ENCODE measurements around the gene PES1.
"Not testable (repeated sequence)": the region's sequence is repeated elsewhere in the genome, so short reads cannot be mapped to it uniquely, and the experiment has no call there.

The PES1 gene

GRCh38 chr22:30552719-30553118 lies 39.0 kb downstream of the PES1 start:
- DNase-seq (ENCODE audit: low spot score), result no peak

- DNase-seq (ENCODE audit: low spot score), result not testable (repeated sequence)
These were observed 39.9 kb downstream of the PES1 start for GRCh38 chr22:30551813-30552212.

GRCh38 chr22:30547188-30547587 lies 44.5 kb downstream of the PES1 start:
- DNase-seq (ENCODE audit: low spot score), result no peak

- no peak for DNase-seq (ENCODE audit: low spot score)
These were observed 45.1 kb downstream of the PES1 start, which contains the start of gene SEC14L6 for GRCh38 chr22:30546616-30547015. Gene SEC14L6, minus strand, starts transcription at chr22:30546741. Its CDS starts 59 bp downstream, at chr22:30546682.

- DNase-seq (ENCODE audit: low spot score), result no peak
These were observed 48.9 kb downstream of the PES1 start for GRCh38 chr22:30542811-30543188.

GRCh38 chr22:30541961-30542810 lies 49.5 kb downstream of the PES1 start:
- no peak for DNase-seq (ENCODE audit: low spot score)

GRCh38 chr22:30541511-30541910 lies 50.2 kb downstream of the PES1 start:
- not testable (repeated sequence) for DNase-seq (ENCODE audit: low spot score)

- DNase-seq (ENCODE audit: low spot score), result no peak
These were observed 52.3 kb downstream of the PES1 start for GRCh38 chr22:30539368-30539767.

GRCh38 chr22:30538280-30538679 lies 53.4 kb downstream of the PES1 start:
- no peak for DNase-seq (ENCODE audit: low spot score)

GRCh38 chr22:30537083-30537731 lies 54.5 kb downstream of the PES1 start:
- no peak for DNase-seq (ENCODE audit: low spot score)

GRCh38 chr22:30535182-30535581 lies 56.5 kb downstream of the PES1 start:
- DNase-seq (ENCODE audit: low spot score), result no peak

- no peak for DNase-seq (ENCODE audit: low spot score)
These were observed 59.8 kb downstream of the PES1 start for GRCh38 chr22:30531651-30532608.

GRCh38 chr22:30526656-30527055 lies 65.1 kb downstream of the PES1 start:
- DNase-seq (ENCODE audit: low spot score), result no peak

Data from activated CD4-positive, alpha-beta T cell treated with anti-CD3 and anti-CD28 coated beads, Interleukin-2, Interleukin-4, amounts not matched to agents 100 ng/mL and 50 ng/mL, durations not matched to agents 16 hours and 8 hours (primary cell).